ENCODE results near the gene RGS6.
"Not testable (repeated sequence)": the region's sequence is repeated elsewhere in the genome, so short reads cannot be mapped to it uniquely, and the experiment has no call there.

The RGS6 gene
- 0 to 0.27 (median 0) reads per million in 4 experiments for total RNA-seq

DNA sequence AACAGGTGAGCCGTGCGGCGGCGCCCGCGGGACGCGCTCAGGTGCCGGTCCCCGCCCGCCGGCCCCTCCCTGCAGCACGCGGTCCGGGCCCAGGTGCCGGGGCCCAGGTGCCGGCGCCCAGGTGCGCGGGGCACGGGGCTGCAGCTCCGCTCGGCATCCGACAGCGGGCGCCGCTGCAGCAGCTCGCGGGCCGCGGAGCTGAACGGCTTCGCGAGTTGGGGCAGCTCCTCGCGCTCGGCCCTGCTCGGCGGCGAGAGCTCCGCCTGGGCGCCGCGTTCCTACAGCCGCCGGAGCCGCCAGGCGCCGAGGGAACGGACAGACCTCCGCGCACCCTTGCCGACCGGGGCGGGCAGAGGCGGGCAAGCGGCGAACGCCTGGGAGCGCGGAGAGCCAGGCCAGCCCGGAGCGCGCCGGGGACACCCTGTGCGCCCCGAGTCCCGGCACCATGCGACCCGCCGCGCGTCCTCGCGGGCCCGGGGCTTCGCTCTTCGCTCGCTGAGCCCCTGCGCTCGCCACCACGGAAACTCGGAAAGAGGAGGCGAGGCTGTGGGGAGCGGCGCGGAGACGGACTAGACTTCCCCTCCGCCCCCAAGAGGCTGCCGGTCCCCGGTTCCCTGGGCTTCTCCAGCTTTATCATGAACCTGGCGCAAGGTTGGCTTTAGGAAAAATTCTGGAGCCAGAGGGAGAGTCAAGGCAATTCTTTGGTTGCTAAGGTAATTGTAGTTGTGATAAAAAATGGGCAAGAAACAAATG, at the start of gene RGS6:
TSS of gene RGS6 (plus strand) at position 201 of the 753 bp plus-strand sequence.
- DNase-seq, result no peak

DNA sequence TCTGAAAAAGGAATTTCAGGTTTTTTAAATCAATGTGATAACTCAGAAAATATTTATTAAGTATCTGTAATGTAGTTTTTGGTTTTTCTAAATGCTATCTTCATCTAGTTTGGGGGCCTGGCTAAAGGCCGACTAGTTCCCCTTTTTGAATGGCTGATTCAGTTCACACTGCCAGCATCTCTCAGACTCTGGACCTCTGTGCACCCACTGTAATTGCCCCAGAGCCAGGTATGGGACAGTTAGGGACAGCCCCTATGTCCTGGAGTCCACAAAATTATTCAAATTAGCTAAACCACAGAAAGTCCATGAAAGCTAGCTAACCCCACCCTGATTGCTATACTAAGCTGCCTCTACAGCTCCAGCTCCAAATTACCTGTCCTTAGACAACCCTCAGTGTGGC, 49.1 kb upstream of the RGS6 start:
- DNase-seq, result no peak

DNA sequence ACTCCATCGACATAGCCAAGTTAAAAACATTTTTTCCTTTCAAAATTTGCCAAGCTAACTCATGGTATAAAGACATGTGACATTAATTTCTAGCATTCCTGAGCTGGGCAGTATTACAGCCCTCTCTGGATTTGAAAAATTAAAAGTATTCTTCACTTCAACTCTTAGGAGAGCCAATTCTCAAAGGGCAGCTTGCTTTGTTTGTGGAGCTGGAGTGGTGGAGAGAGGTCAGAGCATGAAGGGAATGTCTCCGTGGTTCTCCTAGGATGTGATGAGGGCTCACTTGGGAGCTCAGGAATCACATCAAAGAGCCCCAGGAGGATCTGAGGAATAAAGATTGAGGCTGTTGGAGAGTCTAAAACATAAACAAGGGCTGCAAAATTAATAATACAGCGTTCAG, 46.9 kb upstream of the RGS6 start:
- no peak for DNase-seq

DNA sequence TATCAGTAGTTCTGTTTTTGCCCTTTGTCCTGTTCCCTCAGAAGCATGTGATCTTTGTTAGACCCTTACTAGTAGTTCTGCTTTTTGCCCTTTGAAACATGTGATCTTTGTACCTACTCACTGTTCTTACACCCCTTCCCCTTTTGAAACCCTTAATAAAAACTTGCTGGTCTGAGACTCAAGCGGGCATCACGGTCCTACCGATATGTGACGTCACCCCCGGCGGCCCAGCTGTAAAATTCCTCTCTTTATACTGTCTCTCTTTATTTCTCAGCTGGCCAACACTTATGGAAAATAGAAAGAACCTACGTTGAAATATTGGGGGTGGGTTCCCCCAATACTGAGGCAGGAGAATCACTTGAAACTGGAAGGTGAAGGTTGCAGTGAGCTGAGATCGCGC, 44.4 kb upstream of the RGS6 start:
- not testable (repeated sequence) for DNase-seq

DNA sequence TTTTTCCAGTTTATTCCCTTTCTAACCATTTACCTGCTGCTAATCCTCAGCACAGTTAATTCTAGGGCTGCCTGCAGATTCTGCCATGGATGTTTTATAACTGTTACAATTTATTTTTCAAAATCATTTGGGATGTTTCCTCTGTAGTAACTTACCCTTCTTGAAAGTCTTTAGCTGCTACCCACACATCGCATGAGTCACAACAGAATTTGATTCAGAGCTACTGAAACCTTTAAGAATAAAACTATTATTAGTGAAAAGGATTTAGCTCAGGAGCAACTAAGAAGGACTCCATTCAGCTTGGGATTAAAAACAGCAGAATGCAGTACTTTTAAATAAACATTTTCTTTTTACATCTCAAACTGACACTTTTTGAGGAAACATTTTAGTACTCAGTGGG, 41.7 kb upstream of the RGS6 start:
- DNase-seq, result no peak

DNA sequence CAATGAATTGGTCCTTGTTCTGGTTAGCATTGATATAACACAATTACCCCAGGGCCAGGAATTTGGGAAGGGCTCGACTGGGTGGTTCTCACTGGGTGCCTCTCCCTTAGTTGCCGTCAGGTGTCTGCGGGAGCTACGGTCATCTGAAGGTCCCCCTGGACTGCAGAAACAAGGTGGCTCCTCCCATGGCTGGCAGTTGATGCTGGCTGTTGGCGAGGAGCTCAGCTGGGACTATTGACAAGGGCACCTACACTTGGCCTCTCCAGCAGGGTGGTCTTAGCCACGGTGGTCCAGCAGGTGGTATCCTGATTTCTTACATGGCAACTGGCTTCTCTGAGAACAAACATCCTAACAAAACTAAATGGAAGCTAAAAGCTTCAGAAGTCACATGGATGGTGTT, 41.0 kb upstream of the RGS6 start:
- DNase-seq, result no peak

DNA sequence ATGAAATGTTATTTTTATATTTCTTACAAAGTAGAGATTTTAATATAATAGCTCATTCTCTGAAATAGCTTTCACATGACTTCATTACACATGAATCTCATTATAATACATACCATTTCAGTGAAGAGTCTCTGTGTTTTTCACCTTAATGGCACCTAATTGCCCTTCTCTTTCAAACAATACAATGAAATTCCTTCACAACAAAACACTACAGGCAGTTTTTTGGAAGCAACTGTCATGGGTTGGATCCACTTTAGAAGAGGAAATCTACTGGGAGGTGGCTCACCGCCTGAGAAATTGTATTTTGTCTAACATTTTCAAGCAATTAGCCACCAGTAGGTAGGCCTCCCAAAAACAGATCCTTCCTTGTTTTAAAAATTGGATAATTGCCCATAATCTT, 40.3 kb upstream of the RGS6 start:
- no peak for DNase-seq

DNA sequence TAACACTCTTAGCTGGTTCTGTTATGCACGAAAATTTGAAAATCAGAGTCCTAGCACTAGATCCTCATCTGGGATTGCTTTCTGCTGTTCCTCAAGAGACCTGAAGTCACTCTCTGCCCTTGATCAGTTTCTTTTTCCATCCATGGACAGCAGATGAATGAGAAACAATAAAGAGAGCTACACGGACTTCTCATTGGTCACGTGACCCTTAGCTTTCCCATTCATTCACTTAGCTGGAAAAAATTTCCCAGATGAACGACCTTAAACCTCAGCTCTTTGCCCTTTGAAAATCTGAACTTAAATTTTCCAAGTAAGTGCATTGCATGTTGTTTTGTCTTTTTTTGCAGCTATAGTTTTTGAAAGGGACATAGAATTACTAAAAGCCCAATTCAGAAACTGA, 27.2 kb upstream of the RGS6 start:
- DNase-seq, result no peak

DNA sequence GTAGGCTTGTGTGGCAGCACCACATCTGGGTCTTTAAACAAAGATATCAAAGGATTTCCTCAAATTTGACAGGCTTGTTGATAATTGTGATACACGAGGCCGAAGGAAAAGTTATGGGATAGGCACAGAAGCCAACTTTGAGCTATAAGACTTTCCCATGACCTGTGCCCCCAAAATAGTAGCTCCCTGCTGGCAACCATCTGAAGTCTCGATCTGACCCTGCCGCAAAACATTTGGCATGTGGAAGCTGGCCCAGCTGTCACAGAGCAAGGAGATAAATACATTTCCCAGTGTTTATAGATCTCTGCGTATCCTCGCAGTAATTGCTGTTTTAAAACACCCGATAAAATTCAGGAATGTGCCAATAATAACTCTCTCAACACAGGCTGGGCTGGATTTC, 26.4 kb upstream of the RGS6 start:
- no peak for DNase-seq

DNA sequence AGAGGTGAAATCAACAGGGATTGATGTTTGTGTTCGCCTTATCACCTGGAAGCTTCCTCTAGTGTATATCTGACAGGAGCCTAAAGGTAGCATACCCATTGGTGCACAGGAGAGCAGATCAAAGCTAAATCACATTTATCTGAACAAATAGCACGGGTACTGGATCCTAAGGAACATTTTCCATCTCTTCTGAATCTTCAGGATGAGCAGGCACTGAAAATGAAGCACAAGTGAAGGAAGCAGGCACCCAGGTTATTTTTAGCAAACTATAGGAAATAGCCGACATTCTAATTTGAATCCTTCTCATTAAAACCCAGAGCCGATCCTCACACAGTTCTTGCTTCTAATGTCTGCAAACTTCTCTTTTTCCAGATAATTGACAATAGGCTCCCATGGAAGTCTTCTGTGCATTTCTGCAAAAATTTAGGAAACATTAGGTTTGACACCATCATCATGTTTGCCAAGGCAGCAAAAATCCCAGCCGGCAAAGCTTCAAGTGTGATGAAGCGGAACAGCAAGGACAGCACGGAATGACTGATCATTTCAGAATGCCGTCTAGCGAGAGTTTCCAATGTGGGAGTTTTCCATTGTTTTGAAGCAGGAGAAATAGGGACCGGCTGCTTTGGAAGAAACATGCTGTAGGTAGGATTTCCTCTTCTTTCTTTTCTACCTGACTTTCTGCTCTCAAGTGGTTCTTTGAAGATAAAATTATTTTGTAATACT, 24.3 kb upstream of the RGS6 start:
- DNase-seq, result no peak

DNA sequence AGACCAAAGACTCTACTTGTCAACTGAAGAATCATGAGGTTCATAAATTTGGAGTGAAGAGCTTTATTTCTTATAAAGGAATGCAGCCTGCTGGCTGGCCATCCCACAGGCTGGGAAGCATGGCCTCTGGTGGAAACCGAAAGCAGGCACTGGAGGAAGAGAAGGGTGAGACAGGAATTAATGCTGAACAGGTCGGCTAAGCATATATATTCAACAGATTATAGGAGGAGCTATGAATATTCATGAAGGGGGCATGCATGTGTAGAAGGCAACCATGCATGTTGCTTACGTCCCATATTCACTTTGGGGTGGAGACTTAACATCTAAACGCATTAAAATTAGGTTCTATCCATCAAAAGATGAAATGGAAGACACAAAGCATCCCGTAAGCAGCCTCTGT, 20.6 kb upstream of the RGS6 start:
- no peak for DNase-seq

DNA sequence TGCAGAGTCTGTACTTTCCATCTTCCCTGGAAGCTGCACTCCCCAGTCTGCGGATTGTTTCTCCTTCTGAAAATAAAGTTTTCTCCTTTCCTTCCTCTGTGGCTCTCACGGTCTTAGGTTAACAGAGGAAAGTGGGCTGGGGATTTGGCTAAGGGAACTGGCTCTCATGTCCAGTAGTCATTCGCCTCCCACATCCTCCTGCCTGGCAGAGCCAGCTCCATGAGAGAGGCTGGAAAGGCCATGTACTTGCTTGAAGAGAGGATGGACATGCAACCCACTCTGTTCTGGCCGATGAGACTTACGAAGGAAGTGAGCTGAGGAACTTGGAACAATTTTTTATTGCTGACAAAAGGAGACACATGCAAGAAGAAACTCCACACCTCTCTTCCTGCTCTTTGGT, 18.9 kb upstream of the RGS6 start:
- DNase-seq, result no peak

DNA sequence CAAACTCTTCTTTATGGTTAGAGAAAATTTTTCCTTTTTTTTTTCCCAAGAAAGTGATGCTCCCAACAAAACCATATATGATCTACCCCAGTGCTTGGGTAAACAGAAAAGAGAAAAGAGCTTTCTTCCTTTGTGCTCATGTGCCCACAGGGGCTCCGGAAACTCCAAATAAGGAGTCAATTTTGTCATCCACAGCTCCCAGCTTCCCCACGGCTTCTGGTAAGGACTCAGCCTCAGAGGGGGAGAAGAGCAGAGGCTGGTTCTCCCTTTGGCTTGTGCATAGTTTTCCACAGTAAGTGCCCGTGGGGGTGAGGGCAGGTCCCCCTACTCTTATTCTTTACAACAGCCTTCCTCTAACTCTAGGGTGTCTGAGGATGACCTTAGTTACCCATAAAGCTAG, 13.3 kb upstream of the RGS6 start:
- DNase-seq, result no peak

DNA sequence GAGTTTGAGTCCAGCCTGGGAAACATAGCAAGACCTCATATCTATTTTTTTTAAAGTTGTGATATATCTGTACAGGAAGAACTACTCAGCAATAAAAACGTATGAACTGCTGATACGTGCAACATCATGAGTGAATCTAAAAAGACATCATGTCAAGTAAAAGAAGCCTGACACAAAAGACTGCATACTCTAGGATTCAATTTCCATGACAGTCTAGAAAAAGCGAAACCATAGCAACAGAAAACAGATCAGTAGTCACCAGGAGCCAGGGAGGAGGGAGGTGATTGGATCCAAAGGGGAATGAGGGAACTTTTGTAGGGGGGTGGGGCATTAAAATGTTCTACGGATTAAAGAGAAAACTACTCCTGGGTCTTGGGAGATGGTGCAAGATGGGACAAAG, 8.7 kb upstream of the RGS6 start:
- no peak for DNase-seq

DNA sequence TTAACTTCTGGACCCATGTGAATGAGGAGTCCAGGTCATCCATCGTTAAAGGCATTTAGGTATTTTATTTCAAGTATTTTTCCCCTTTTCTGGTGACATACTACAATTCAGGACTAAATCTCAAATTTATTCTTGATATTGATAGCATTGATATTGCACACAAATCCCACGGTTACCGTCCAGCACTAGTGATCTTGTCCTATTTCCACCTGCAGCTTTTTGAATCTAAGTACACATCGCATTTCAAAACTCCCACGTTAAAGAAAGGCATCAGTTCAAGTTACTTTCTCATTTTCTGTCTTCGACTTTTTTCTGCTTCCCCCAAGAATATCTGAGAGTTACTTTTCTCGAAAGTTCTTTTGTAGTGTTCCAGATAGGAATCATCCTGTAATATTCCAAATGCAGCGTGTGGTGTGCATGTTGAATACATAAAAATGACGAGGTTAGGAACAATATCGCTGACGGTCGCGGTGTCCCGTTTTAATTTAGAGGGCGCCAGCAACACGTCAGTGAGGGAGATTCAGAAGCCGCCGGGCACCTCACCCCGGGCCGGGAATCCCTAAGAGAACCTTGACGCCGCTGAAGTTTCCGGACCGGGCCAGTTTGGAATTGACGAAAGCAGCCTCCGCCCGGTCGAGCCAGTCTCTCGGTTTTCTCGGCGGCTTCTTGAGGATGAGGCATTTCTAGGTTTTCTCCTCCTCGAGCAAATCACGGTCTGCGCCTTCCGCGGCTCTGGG, 569 bp upstream of the RGS6 start:
- DNase-seq, result no peak

DNA sequence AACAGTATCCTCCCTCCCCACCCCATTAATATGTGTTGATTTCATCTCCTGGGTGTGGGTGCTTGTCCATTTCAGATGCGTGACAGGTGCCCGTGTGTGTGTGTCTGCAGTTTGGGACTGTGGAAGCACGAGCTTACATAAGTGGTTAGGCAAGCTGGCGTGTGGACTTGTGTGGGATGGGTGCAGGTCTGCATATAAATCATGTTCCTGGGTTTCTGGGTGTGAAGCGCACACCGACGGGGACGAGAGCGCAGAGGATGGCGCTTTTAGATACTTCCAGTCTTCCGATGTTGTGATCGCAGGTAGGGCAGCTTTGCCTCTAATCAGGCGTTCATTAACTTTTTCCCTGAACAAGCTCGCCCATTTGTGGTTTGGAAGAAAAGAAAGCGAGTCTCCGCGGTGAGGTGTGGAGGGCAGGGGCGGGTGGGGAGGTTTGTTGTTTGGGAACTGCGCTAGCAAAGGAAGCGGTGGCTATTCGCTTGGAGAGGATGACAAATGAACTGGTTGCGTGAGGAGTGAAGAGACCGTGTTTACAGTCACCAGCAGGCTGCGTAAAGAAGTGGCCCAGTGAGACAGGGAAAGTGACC, 865 bp downstream of the RGS6 start:
- no peak for DNase-seq

DNA sequence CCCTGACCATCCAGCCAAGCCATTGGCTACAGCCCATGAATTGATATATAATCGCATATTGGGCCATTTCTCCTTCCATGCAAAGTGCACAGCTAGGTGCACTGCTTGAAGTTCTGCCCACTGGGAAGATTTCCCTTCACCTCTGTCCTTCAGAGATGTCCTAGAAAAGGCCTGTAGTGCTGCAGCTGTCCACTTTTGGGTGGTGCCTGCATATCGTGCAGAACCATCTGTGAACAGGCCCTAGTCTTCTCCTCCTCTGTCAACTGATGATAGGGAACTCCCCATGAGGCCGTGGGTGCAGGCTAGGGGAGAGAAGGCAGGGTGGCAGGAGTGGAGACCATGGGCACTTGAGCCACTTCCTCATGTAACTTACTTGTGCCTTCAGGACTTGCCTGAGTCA, 6.0 kb downstream of the RGS6 start:
- DNase-seq, result not testable (repeated sequence)

DNA sequence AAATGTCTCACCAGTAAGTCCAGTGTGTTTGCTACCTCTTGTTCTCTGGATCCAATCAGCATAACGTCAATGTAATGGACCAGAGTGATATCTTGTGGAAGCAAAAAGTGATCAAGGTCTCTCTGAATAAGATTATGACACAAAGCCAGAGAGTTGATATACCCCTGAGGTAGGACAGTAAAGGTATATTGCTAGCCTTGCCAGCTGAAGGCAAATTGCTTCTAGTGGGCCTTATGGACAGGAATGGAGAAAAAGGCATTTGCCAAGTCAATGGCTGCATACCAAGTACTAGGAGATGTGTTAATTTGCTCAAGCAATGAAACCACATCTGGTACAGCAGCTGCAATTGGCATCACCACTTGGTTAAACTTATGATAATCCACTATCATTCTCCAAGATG, 7.1 kb downstream of the RGS6 start:
- DNase-seq, result not testable (repeated sequence)

DNA sequence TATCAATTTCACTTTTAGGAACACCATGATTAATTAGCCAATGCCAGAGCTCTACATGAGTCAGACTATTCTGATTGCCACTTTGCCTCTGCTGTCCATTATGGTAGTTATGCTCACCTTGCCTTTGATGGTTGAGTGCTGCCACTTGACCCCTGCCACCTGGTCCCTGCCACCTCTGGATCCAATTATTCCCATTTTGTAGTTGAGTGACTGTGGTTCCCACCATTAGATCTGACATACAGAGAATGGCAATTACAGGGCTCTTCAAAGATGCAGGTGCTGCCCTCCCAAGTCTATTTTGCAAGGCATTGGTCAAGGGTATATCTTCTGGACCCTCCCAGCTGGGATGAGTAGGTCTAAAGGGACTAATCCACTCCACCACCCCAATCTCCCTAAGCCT, 8.3 kb downstream of the RGS6 start:
- DNase-seq, result not testable (repeated sequence)

DNA sequence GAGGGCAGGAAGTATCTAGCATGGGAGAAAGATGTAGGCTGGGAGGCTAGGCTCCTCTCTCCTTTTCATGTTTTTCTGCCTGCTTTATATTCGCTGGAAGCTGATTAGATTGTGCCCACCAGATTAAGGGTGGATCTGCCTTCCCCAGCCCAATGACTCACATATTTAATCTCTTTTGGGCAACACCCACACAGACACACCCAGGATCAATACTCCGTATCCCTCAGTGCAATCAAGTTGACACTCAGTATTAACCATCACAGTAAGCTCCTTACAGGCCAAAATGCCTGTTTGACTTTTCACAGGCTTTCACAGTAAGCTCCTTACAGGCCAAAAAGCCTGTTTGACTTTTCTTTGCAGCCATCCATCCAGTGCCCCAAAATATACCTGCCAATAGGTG, 9.4 kb downstream of the RGS6 start:
- DNase-seq, result not testable (repeated sequence)

DNA sequence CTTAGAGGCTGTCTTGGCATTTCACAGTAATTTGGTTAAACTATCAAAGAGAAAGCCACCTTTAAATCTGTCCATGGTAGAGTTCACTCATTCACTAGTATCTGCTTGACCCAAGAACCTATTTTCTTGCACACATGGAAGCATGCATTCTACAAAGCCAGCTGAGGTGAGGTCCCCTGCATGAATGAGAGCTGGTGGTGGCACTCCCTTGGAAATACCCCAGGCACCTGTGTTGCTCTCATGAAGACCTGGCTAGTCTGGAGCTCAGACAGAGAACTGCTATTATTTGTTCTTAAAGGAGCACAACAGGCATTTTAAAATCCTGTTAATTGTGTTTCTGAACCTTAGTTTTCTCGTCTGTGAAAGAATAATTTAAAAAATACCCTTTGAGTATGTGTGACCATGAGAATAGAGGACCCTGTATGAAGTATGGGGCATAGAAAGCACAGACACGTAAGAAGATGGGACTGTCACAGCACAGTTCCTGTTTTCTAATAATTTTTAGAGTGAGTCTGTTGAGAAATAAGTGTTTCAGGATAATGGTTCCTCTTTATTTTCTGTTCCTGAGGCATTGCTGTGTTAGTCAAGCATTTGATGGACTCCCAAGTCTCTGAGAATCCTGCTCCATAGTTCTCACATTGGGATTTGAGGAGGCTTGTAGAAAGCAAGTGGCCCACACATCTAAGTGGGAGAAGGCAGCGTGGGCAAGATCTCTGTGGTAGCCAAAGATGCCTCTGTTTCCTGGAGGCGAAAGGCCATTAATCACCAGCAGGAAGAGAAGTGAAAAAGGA, 10.9 kb downstream of the RGS6 start:
- DNase-seq, result no peak

DNA sequence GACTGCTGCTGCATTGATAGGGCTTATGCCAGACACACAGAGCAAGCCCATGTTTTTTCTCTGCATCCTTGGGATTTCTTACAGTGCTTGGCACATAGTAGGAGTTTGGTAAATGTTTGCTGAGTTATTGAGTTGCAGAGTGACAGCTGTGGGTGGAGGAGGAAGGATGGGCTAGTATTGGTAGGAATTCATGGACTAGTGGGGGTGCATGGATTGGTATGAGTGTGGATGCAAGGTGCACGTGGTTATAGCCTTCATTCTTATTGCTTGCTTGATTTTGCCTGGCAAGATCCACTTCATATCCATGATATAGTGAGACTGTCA, 11.4 kb downstream of the RGS6 start:
- DNase-seq, result no peak
